WTC11 (cell line): ENCODE data around the gene CACNA1D. TPM values are rescaled to one million over a fixed set of nuclear protein-coding genes. Genes with fewer than 3 reads are reported as not detected.

Experiments used
- ATAC-seq: fragments of 200-7000 bp; cut with Tn5 transposase; 2 replicates; pipeline ENCODE4 v1.10.0; 2021; ENCODE audit warnings: mild to moderate bottlenecking, moderate library complexity
- CTCF ChIA-PET: fragments of 300-600 bp; sonication (Branson Sonifier 250); formaldehyde crosslinking; loops from one replicate; lab custom pipeline; 2021; ENCODE audit warnings: antibody characterized with exemption; lab: Charles Lee
- POLR2A ChIA-PET: fragments of 350-600 bp; sonication (Branson Sonifier 250); formaldehyde crosslinking; loops from one replicate; lab custom pipeline; 2021; ENCODE audit warnings: antibody characterized with exemption; lab: Charles Lee
- DNase-seq: peaks from one replicate; pipeline ENCODE4 v3.0.0; 2021; ENCODE audit warnings: low spot score
- H3K27ac Mint-ChIP-seq: 2 replicates; pipeline ENCODE4 v1.8.0; 2021; ENCODE audit warnings: mixed read lengths
- H3K27me3 Mint-ChIP-seq: 2 replicates; pipeline ENCODE4 v1.8.0; 2021; ENCODE audit warnings: low read depth, mild to moderate bottlenecking, moderate library complexity, mixed read lengths
- H3K36me3 Mint-ChIP-seq: 2 replicates; pipeline ENCODE4 v1.8.0; 2021; ENCODE audit warnings: mixed read lengths
- H3K4me1 Mint-ChIP-seq: 2 replicates; pipeline ENCODE4 v1.8.0; 2022; ENCODE audit warnings: mixed read lengths
- H3K4me3 Mint-ChIP-seq: 2 replicates; pipeline ENCODE4 v1.8.0; 2021; ENCODE audit warnings: mild to moderate bottlenecking, moderate library complexity, mixed read lengths
- H3K9me3 Mint-ChIP-seq: 2 replicates; pipeline ENCODE4 v1.8.0; 2021; ENCODE audit warnings: mixed read lengths
- ARID4B ChIP-seq: sonication (generic); formaldehyde crosslinking; IDR thresholded peaks from 2 replicates; pipeline ENCODE4 v1.8.0; 2023; ENCODE audit warnings: missing genetic modification reagents, mild to moderate bottlenecking, borderline replicate concordance
- ETV6 ChIP-seq: sonication (generic); formaldehyde crosslinking; IDR thresholded peaks from 2 replicates; pipeline ENCODE4 v1.8.1; 2022; ENCODE audit warnings: mild to moderate bottlenecking, missing genetic modification reagents
- HMGXB4 ChIP-seq: sonication (generic); formaldehyde crosslinking; IDR thresholded peaks from 2 replicates; pipeline ENCODE4 v1.8.1; 2023; ENCODE audit warnings: mild to moderate bottlenecking, moderate library complexity, missing genetic modification reagents
- NFATC4 ChIP-seq: fragments of 250-450 bp; sonication (Bioruptor Pico); IDR thresholded peaks from 2 replicates; pipeline ENCODE4 v1.9.0; 2021; ENCODE audit warnings: mild to moderate bottlenecking
- NR3C1 ChIP-seq: sonication (generic); formaldehyde crosslinking; conservative IDR thresholded peaks from 2 replicates; pipeline ENCODE4 v1.8.1; 2023; ENCODE audit warnings: low read depth, mild to moderate bottlenecking, missing genetic modification reagents
- ZNF281 ChIP-seq: sonication (generic); formaldehyde crosslinking; IDR thresholded peaks from 2 replicates; pipeline ENCODE4 v1.8.0; 2023; ENCODE audit warnings: mild to moderate bottlenecking, missing genetic modification reagents
- ZNF423 ChIP-seq: fragments of 250-450 bp; sonication (Bioruptor Pico); IDR thresholded peaks from 2 replicates; pipeline ENCODE4 v2.1.2; 2022; ENCODE audit warnings: mild to moderate bottlenecking, moderate library complexity
- total RNA-seq: library from RNA; stranded (reverse); gene quantifications from 3 replicates; pipeline ENCODE4 v1.2.3, GENCODE V29; 2021
- TF ChIP-seq, protein P1 (sequence below): sonication (generic); formaldehyde crosslinking; IDR thresholded peaks from 2 replicates; pipeline ENCODE4 v1.8.1; 2022; ENCODE audit warnings: mild to moderate bottlenecking, missing genetic modification reagents, moderate library complexity, borderline replicate concordance
- TF ChIP-seq, protein P2 (sequence below): sonication (generic); formaldehyde crosslinking; IDR thresholded peaks from 2 replicates; pipeline ENCODE4 v1.8.1; 2022; ENCODE audit warnings: low read depth, mild to moderate bottlenecking, moderate library complexity, missing genetic modification reagents, borderline replicate concordance
- TF ChIP-seq, protein P3 (sequence below): sonication (generic); formaldehyde crosslinking; IDR thresholded peaks from 2 replicates; pipeline ENCODE4 v1.8.1; 2022; ENCODE audit warnings: low read depth, missing genetic modification reagents, borderline replicate concordance

The CACNA1D gene
- total RNA-seq, 1 experiment from 2014 or later: 2.3 TPM

DNA sequence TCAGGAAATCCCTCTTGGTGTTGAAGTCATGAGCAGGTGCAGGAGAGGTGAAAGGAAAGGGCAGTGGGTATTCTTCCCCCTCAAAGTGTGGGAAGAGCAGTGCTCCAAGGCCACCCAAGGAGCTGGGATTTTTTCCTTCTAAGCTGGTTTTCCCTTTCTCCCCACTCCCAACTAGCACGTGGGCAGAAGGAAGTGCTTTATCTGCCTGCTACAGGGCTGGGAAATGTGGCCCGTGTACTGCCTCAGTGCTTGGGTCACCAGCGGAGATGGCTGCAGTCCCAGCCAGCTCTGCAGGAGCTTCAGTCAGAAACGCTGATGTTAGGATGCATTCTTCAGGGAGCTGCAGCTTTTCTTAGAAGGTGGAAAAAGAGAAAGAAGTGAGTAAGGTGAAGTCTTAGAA lies 99.2 kb downstream of the CACNA1D start (continued):
- TF ChIP-seq ZNF281 (CRISPR knock-in tag) (no peak), ETV6 (CRISPR knock-in tag) (no peak), NFATC4 (CRISPR knock-in tag) (no peak)
- TF ChIP-seq, protein P1, sequence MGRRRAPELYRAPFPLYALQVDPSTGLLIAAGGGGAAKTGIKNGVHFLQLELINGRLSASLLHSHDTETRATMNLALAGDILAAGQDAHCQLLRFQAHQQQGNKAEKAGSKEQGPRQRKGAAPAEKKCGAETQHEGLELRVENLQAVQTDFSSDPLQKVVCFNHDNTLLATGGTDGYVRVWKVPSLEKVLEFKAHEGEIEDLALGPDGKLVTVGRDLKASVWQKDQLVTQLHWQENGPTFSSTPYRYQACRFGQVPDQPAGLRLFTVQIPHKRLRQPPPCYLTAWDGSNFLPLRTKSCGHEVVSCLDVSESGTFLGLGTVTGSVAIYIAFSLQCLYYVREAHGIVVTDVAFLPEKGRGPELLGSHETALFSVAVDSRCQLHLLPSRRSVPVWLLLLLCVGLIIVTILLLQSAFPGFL (CRISPR knock-in tag): no peak
- TF ChIP-seq, protein P2, sequence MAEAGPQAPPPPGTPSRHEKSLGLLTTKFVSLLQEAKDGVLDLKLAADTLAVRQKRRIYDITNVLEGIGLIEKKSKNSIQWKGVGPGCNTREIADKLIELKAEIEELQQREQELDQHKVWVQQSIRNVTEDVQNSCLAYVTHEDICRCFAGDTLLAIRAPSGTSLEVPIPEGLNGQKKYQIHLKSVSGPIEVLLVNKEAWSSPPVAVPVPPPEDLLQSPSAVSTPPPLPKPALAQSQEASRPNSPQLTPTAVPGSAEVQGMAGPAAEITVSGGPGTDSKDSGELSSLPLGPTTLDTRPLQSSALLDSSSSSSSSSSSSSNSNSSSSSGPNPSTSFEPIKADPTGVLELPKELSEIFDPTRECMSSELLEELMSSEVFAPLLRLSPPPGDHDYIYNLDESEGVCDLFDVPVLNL (CRISPR knock-in tag): no peak
- TF ChIP-seq, protein P3, sequence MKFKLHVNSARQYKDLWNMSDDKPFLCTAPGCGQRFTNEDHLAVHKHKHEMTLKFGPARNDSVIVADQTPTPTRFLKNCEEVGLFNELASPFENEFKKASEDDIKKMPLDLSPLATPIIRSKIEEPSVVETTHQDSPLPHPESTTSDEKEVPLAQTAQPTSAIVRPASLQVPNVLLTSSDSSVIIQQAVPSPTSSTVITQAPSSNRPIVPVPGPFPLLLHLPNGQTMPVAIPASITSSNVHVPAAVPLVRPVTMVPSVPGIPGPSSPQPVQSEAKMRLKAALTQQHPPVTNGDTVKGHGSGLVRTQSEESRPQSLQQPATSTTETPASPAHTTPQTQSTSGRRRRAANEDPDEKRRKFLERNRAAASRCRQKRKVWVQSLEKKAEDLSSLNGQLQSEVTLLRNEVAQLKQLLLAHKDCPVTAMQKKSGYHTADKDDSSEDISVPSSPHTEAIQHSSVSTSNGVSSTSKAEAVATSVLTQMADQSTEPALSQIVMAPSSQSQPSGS (CRISPR knock-in tag): no peak

DNA sequence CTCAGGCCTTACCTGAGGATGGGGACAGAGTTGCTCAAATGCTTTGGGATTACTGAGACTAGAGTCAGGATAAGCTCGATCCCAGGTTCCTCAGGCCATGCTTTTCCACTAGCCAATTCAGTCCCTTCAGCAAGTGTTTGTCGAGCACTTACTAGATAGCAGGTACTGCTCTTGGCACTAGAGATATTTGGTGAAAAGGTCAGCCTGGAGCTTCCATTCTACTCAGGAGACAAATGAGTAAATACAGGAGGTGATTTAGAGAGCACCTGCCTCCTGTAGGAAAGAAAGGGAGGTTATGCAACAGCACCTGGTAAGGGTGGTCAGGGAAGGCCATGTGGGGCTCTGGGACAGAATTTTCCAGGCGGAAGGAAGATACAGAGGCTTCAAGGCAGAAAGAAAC lies 99.9 kb downstream of the CACNA1D start:
- ATAC-seq (no peak), DNase-seq (no peak)
- Mint-ChIP-seq H3K4me3 (no peak overlapping the region), H3K36me3 (no peaks in the 10 kb centered on the region), H3K9me3 (peaks cover 15% of the 10 kb centered on the region), H3K27ac (no peak overlapping the region), H3K4me1 (0 out of 2 replicates have a peak, but pooled peaks cover 6% of the 10 kb centered on the region), H3K27me3 (no peaks in the 10 kb centered on the region)
- ChIA-PET CTCF (interaction anchor here (1.3 kb wide), 1 partner anchor 100 kb away, joined by 4 read pairs; the partner anchor contains the start of gene CACNA1D), POLR2A (no interaction called here)
- TF ChIP-seq HMGXB4 (CRISPR knock-in tag): no peak
- TF ChIP-seq NR3C1 (CRISPR knock-in tag): no peak
- TF ChIP-seq ZNF423 (CRISPR knock-in tag): no peak
- no peak for TF ChIP-seq ARID4B
